ENCODE results near the gene GRM7.

The GRM7 gene

DNA sequence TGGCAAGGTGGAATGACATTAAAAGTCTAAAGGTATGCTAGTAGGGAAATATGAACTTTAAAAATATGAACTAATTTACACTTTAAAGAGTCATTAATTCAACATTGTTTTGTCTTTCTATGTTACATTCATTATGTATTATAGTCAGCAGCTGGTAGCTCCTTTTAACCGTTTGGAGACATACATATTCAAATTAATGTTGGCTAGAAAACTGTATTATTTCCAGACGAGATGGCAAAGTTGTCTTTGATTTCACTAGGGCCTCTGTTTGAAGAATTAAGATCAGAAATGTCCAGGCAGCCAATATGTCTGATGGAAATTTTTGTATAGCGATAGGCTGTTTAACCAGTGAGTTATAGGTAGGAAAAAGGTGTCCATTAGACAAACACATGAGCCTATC, 817.6 kb downstream of the GRM7 start:
- Histone ChIP-seq H3K27me3 (ENCODE audit: insufficient read depth, low read depth, severe bottlenecking) (no peaks in the 10 kb centered on the region), H3K27ac (no peak overlapping the region), H3K4me3 (ENCODE audit: low read depth, low read length) (no peak overlapping the region), H3K36me3 (no peaks in the 10 kb centered on the region), H3K9me3 (ENCODE audit: severe bottlenecking) (no peaks in the 10 kb centered on the region)
- TF ChIP-seq, protein P1, sequence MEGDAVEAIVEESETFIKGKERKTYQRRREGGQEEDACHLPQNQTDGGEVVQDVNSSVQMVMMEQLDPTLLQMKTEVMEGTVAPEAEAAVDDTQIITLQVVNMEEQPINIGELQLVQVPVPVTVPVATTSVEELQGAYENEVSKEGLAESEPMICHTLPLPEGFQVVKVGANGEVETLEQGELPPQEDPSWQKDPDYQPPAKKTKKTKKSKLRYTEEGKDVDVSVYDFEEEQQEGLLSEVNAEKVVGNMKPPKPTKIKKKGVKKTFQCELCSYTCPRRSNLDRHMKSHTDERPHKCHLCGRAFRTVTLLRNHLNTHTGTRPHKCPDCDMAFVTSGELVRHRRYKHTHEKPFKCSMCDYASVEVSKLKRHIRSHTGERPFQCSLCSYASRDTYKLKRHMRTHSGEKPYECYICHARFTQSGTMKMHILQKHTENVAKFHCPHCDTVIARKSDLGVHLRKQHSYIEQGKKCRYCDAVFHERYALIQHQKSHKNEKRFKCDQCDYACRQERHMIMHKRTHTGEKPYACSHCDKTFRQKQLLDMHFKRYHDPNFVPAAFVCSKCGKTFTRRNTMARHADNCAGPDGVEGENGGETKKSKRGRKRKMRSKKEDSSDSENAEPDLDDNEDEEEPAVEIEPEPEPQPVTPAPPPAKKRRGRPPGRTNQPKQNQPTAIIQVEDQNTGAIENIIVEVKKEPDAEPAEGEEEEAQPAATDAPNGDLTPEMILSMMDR (IDR thresholded peaks at IDR 0.05; ENCODE audit: low read depth, low read length), result no peak
- DNase-seq, result no peak

DNA sequence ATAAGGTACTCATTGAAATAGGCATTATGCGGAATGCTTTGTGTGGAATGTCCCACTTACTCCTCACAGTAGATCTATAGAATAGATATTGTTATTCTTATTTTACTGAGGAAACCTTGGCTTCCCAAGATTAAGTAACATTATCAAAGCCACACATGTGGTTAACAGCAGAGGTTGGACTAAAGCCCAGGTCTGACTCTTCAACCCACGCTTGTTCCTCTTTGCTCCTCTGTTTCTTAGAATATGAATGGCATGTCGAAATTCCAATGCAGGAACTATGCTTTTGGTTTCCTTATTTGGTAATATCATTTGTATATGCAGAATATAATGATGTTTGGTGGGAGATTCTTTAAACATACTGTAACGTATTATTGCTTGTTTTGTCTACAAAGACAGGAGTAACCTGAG, 821.9 kb downstream of the GRM7 start:
- Histone ChIP-seq H3K36me3 (no peaks in the 10 kb centered on the region), H3K27ac (no peak overlapping the region), H3K4me3 (ENCODE audit: low read depth, low read length) (no peak overlapping the region), H3K9me3 (ENCODE audit: severe bottlenecking) (peaks cover 2% of the 10 kb centered on the region), H3K27me3 (ENCODE audit: insufficient read depth, low read depth, severe bottlenecking) (no peaks in the 10 kb centered on the region)
- TF ChIP-seq, protein P1 (IDR thresholded peaks at IDR 0.05; ENCODE audit: low read depth, low read length), result no peak
- DNase-seq, result no peak

DNA sequence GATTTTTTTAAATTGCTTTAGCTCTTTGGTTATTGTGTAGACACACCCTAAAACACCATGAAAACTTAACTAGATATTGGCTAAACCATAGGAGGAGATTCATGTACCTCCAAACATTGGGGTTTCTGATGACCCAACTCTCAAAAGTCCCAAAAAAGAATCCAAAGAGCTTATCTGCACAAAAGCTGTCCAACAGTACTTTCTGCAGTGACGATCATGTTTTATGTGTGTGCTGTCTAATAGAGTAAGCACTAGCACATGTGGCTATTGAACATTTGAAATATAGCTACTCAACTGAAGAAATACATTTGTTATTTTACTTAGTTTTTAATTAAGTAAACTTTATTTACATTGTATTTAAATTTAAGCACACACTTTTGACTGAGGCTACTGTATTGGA, 822.5 kb downstream of the GRM7 start:
- Histone ChIP-seq H3K36me3 (no peaks in the 10 kb centered on the region), H3K27ac (no peak overlapping the region), H3K27me3 (ENCODE audit: insufficient read depth, low read depth, severe bottlenecking) (no peaks in the 10 kb centered on the region), H3K9me3 (ENCODE audit: severe bottlenecking) (peaks cover 2% of the 10 kb centered on the region), H3K4me3 (ENCODE audit: low read depth, low read length) (no peak overlapping the region)
- TF ChIP-seq, protein P1 (IDR thresholded peaks at IDR 0.05; ENCODE audit: low read depth, low read length), result no peak
- DNase-seq, result no peak

DNA sequence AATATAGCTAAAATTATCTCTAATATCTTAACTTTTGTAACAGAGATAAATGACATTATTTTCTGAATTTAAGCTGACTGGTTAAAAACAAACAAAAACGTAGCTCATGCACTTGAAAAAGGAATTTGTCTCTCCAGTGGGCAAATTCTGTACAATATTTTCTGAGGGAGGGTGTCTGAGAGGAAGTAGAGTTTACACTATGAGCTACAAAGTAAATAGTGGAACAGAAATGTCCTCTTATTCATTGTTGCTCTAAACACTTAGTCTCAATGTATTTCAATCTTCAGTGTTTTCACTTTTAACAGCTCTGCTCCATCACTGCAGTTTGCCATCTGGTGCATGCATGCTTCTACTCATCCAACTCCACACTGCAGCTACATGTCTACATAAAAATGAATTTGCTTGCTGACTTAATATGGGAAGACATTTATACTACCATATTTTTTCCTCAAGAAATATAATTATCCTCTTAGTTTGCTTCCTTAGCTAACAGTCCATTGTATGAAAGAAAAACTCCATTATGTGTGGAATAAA, 823.3 kb downstream of the GRM7 start:
- H3K27ac ChIP-seq, result no peak overlapping the region
- TF ChIP-seq, protein P1 (IDR thresholded peaks at IDR 0.05; ENCODE audit: low read depth, low read length), result no peak
- H3K27me3 ChIP-seq (ENCODE audit: insufficient read depth, low read depth, severe bottlenecking), result no peaks in the 10 kb centered on the region
- no peak for DNase-seq
- no peak overlapping the region for H3K4me3 ChIP-seq (ENCODE audit: low read depth, low read length)
- H3K36me3 ChIP-seq, result no peaks in the 10 kb centered on the region
- peaks cover 2% of the 10 kb centered on the region for H3K9me3 ChIP-seq (ENCODE audit: severe bottlenecking)

DNA sequence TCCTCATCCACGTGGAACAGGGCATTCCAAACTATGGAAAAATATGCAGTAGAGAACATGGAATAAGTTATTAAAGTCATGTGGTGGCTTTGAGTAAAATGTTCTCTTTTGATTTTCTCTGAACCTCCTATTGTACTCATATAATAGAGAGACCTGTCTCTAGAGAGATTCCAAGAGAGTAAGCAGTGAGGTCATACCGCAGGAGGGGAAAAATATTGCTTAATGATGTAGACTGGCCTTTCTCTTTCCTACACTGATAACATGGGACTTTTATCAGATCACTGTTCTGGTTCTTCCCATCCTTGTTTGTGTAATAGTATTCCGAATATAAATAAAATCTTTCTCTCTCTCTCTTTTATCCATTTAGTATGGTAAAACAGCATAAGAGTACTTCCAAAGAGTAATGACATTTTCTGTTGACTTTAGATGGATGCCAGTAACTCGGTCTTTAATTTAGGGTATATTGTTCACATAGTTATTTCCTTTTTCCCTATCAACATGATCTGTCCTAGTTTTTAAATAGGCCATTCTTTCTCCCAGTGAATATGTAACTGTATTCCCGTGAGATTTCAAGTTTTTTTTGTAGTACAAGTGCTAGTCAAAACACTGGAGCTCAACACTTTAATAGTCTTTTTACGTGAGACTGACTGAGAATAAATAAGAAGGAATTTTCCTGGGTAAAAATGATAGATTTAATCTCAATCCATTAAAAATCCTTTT, 826.7 kb downstream of the GRM7 start:
- H3K4me3 ChIP-seq (ENCODE audit: low read depth, low read length), result no peak overlapping the region
- DNase-seq, result no peak
- H3K36me3 ChIP-seq, result no peaks in the 10 kb centered on the region
- peaks cover 2% of the 10 kb centered on the region for H3K9me3 ChIP-seq (ENCODE audit: severe bottlenecking)
- H3K27me3 ChIP-seq (ENCODE audit: insufficient read depth, low read depth, severe bottlenecking), result no peaks in the 10 kb centered on the region
- TF ChIP-seq, protein P1 (IDR thresholded peaks at IDR 0.05; ENCODE audit: low read depth, low read length), result no peak
- no peak overlapping the region for H3K27ac ChIP-seq

DNA sequence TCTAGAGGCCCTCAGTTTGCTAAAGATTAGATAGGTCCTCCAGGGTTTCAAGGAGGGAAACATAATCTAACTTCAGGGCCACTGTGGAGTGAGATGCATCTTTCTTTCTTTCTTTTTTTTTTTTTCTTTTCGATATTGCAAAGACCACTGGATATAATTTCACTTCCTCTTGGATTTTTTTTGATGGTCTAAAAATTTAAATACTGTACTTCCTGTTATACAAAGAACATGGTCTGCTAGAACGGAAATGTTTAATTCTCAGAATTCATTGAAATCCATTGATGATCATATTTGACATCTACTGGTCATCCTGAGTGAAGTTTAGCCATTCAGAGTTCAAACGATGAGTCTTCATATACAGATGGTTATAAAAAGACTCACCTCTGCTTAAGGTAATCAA, 832.0 kb downstream of the GRM7 start:
- Histone ChIP-seq H3K4me3 (ENCODE audit: low read depth, low read length) (no peak overlapping the region), H3K36me3 (no peaks in the 10 kb centered on the region), H3K27ac (no peak overlapping the region), H3K9me3 (ENCODE audit: severe bottlenecking) (no peaks in the 10 kb centered on the region), H3K27me3 (ENCODE audit: insufficient read depth, low read depth, severe bottlenecking) (no peaks in the 10 kb centered on the region)
- TF ChIP-seq, protein P1 (IDR thresholded peaks at IDR 0.05; ENCODE audit: low read depth, low read length), result no peak
- no peak for DNase-seq
